H1 (cell line): Measurements from ENCODE around the gene BRICD5. TPM values are rescaled to one million over a fixed set of nuclear protein-coding genes. Genes with fewer than 3 reads are reported as not detected.

Source experiments
- ASH2L ChIP-seq: fragments of 200-600, 300-600 bp; sonication (generic); IDR thresholded peaks from one replicate; pipeline ENCODE4 v1.7.1; 2017; ENCODE audit warnings: low read length
- FOSL1 ChIP-seq: IDR thresholded peaks from 2 replicates; pipeline ENCODE4 v1.6.1; 2011; ENCODE audit warnings: mild to moderate bottlenecking, low read depth, low read length, moderate library complexity; ENCODE audit not compliant: insufficient read depth
- GABPA ChIP-seq: IDR thresholded peaks from 2 replicates; pipeline ENCODE4 v1.6.1; 2011; ENCODE audit warnings: mild to moderate bottlenecking, low read length, moderate library complexity, borderline replicate concordance; ENCODE audit not compliant: insufficient read depth
- JUND ChIP-seq: IDR thresholded peaks from 2 replicates; pipeline ENCODE4 v1.6.1; 2011; ENCODE audit warnings: mild to moderate bottlenecking, improper control_type of control experiment, low read length
- NANOG ChIP-seq: IDR thresholded peaks from 2 replicates; pipeline ENCODE4 v1.6.1; 2011; ENCODE audit warnings: low read length, low read depth, mild to moderate bottlenecking, inconsistent platforms; ENCODE audit not compliant: insufficient read depth, poor library complexity, severe bottlenecking
- RAD21 ChIP-seq, 2 experiments: IDR thresholded peaks in 1 of 2; conservative IDR thresholded peaks in 1 of 2; 2 replicates each; pipeline ENCODE4 v1.6.1; 2011; ENCODE audit warnings: low read depth in 2 of 2, low read length in 2 of 2, improper control_type of control experiment in 1 of 2, inconsistent platforms in 1 of 2, mild to moderate bottlenecking in 1 of 2, moderate library complexity in 1 of 2
- SIRT6 ChIP-seq: IDR thresholded peaks from one replicate; pipeline ENCODE4 v1.7.1; 2012; ENCODE audit warnings: low read length, inconsistent platforms
- ZNF274 ChIP-seq: IDR thresholded peaks from 2 replicates; pipeline ENCODE4 v1.7.0; 2012; ENCODE audit warnings: low read length, borderline replicate concordance; ENCODE audit errors: extremely low read depth
- polyA plus RNA-seq, 7 experiments: library from polyadenylated mRNA; depleted of rRNA in 3 of 7; stranded (reverse) in 5 of 7; unstranded in 2 of 7; fragments of >200 nt in 5 of 7; fragments of 200-250 nt in 2 of 7; gene quantifications; 1 replicate in 5 of 7; 2 replicates in 1 of 7; 4 replicates in 1 of 7; pipeline versions ENCODE4 v1.2.1 to v1.2.3, GENCODE V29; 2011 to 2013; ENCODE audit warnings: missing spikeins in 2 of 7, mixed read lengths in 2 of 7
- total RNA-seq: library from RNA; stranded (reverse); fragmentation: NEBNext Ultra II Directional; extraction: Animal tissue kit (Norgen Biotek cat#: 25700); gene quantifications from 2 replicates; pipeline ENCODE4 v1.2.1, GENCODE V29; 2021
- TF ChIP-seq, protein P1 (sequence below): fragments of 300-600 bp; sonication (generic); IDR thresholded peaks from 2 replicates; pipeline ENCODE4 v1.7.1; 2012; ENCODE audit warnings: low read length, moderate library complexity, mild to moderate bottlenecking, inconsistent platforms; ENCODE audit not compliant: insufficient replicate concordance

The BRICD5 gene
- total and polyA plus RNA-seq, 2 of the 8 experiments (the other 6 are each of a cell fraction or from before 2014, with no cell fraction given) = 8.5 to 14.2 TPM

DNA sequence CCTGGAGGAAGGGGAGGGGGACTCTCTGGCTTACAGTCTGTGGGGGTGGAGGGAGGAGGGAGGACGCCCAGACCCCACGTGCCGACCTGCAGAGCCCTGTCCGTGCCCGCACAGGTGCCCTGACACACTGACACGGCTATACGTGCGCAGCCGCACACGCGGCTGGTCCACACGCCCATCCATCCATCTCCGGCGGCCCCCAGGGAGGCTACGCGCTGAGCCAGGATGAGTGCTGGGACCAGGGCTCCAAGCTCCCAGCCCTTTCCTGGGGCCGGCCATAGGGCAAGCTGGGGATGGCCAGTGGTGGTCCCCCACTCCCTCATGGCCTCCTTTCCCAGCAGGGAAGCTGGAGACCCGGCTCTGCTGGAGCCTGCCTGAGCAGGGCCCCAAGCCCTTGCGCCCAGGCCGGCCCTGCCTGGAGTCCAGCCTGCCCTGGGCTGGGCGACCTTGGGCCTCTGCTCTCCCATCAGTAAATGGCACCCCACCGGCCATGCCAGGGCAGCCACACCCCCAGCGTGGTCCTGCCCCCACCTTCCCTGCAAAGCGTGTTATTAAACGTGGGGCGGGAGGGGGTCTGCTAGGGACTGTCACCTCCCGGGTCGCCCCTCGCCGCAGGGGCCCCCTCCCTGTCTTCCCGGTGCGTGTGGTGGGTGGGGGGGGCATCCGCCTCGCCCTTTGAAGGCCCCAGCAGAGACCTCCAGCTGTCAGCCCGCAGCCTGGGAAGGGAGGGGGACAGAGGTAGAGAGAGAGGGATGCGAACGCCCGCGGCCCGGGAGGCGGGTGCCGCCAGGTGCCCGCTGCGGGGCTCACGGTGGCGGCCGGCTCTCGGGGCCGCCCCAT lies 15.1 kb downstream of the BRICD5 start (continued):
- TF ChIP-seq, protein P1, sequence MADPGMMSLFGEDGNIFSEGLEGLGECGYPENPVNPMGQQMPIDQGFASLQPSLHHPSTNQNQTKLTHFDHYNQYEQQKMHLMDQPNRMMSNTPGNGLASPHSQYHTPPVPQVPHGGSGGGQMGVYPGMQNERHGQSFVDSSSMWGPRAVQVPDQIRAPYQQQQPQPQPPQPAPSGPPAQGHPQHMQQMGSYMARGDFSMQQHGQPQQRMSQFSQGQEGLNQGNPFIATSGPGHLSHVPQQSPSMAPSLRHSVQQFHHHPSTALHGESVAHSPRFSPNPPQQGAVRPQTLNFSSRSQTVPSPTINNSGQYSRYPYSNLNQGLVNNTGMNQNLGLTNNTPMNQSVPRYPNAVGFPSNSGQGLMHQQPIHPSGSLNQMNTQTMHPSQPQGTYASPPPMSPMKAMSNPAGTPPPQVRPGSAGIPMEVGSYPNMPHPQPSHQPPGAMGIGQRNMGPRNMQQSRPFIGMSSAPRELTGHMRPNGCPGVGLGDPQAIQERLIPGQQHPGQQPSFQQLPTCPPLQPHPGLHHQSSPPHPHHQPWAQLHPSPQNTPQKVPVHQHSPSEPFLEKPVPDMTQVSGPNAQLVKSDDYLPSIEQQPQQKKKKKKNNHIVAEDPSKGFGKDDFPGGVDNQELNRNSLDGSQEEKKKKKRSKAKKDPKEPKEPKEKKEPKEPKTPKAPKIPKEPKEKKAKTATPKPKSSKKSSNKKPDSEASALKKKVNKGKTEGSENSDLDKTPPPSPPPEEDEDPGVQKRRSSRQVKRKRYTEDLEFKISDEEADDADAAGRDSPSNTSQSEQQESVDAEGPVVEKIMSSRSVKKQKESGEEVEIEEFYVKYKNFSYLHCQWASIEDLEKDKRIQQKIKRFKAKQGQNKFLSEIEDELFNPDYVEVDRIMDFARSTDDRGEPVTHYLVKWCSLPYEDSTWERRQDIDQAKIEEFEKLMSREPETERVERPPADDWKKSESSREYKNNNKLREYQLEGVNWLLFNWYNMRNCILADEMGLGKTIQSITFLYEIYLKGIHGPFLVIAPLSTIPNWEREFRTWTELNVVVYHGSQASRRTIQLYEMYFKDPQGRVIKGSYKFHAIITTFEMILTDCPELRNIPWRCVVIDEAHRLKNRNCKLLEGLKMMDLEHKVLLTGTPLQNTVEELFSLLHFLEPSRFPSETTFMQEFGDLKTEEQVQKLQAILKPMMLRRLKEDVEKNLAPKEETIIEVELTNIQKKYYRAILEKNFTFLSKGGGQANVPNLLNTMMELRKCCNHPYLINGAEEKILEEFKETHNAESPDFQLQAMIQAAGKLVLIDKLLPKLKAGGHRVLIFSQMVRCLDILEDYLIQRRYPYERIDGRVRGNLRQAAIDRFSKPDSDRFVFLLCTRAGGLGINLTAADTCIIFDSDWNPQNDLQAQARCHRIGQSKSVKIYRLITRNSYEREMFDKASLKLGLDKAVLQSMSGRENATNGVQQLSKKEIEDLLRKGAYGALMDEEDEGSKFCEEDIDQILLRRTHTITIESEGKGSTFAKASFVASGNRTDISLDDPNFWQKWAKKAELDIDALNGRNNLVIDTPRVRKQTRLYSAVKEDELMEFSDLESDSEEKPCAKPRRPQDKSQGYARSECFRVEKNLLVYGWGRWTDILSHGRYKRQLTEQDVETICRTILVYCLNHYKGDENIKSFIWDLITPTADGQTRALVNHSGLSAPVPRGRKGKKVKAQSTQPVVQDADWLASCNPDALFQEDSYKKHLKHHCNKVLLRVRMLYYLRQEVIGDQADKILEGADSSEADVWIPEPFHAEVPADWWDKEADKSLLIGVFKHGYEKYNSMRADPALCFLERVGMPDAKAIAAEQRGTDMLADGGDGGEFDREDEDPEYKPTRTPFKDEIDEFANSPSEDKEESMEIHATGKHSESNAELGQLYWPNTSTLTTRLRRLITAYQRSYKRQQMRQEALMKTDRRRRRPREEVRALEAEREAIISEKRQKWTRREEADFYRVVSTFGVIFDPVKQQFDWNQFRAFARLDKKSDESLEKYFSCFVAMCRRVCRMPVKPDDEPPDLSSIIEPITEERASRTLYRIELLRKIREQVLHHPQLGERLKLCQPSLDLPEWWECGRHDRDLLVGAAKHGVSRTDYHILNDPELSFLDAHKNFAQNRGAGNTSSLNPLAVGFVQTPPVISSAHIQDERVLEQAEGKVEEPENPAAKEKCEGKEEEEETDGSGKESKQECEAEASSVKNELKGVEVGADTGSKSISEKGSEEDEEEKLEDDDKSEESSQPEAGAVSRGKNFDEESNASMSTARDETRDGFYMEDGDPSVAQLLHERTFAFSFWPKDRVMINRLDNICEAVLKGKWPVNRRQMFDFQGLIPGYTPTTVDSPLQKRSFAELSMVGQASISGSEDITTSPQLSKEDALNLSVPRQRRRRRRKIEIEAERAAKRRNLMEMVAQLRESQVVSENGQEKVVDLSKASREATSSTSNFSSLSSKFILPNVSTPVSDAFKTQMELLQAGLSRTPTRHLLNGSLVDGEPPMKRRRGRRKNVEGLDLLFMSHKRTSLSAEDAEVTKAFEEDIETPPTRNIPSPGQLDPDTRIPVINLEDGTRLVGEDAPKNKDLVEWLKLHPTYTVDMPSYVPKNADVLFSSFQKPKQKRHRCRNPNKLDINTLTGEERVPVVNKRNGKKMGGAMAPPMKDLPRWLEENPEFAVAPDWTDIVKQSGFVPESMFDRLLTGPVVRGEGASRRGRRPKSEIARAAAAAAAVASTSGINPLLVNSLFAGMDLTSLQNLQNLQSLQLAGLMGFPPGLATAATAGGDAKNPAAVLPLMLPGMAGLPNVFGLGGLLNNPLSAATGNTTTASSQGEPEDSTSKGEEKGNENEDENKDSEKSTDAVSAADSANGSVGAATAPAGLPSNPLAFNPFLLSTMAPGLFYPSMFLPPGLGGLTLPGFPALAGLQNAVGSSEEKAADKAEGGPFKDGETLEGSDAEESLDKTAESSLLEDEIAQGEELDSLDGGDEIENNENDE = no peak
- TF ChIP-seq ASH2L (no peak), NANOG (no peak), JUND (no peak), GABPA (peak; percentile 55; the same call in 1 of the 2 replicates), FOSL1 (no peak), SIRT6 (no peak), ZNF274 (no peak), RAD21 (IDR thresholded peaks at IDR 0.05 in 1 of 2, conservative IDR thresholded peaks at IDR 0.05 in 1 of 2; ENCODE audit: low read depth in 2 of 2, low read length in 2 of 2) (no peak)
